Measurements from ENCODE around the gene GNB1L.
"Not testable (repeated sequence)": the region's sequence is repeated elsewhere in the genome, so short reads cannot be mapped to it uniquely, and the experiment has no call there.

GNB1L gene

DNA sequence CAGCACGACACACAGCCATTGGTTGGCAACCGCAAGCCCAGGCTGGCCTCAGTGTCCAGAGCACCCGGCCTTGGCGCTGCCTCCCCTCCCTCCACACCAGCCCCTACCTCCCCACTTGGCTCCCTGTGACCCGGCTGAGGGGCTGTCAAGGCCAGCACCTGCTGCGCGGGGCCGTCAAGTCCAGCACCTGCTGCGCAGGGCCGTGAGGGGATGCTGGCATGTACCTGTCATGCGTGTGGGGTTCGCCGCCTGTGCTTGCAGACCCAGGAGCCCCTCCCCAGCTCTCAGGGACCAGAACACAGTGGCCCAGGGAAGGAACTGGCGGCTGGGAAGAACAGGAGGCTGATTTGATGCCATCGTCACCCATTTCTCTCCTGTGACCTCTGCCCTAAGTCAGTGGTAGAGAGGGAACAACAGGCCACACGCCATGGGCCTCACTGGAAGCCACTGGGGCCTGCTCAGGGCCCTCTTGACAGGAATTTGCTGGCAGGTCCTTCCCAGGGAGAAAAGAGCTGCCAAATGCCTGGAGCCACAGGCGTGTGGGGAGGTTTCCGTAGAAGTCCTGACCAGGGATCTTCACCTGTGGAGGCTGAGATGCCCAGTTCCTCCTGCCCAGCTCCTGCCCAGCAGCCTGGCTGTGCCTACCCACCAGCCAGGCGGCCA, 56.5 kb downstream of the GNB1L start:
- DNase-seq (ENCODE audit: low spot score), result no peak

DNA sequence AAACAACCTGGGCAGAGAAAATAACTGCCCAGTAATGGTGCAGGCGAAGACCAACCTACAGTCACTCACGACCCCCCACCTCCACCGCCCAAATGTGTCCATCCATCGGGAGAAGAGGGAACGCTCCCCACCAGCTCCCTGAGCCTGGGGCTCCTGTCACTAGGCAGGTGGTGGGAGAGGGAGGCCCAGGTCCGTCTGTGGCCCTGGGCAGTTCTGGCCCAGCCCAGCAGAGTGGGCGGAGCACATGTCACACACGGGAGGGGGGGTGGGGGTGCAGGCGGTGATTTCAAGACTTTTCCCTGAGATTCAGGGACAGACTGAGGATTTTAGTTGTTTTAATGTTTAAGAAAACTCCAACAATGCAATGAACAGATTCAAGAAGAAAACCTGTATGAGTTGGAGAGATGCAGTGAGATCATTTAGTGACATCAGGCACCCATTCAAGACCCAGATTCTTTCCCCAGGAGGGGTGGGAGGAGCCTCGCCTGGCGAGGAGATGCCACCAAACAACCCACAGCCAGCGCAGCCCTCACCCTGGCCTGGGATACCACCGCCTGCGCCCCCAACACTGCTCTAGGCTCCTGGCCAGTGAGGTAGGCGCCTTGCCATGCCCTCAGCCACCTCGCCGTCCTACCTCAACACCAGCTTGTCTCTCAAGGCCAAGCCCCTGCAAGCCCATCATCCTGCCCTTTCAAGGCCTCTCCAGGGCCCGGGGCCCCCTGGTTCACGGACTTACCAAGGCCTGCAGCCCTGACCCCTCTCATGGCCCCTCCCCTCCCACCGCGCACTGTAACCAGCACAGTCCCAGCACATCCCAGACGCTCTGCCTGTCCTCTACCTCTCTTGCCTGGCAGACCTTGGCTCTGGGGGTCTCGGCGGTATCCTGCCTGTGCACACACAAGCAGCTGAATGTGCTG, 57.3 kb downstream of the GNB1L start:
- DNase-seq (ENCODE audit: low spot score), result no peak

DNA sequence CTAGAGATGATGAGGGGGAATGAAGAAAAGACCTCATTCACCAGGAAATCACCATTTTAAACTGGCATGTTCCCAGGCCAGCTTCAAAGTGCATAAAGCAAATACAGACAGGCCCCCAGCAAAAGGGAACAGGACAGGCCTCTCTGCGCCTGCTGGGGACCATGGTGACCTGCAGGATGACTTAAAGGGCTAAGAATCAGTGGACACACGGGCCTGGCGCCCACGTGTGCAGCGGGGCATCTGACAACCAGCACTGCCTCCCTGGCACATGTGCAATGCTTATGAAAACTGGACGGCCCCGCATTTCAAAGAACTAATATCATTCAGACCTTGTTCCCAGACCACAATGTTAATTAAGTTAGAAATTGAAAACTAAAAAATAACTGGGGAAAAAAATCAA, 58.5 kb downstream of the GNB1L start:
- DNase-seq (ENCODE audit: low spot score), result no peak

DNA sequence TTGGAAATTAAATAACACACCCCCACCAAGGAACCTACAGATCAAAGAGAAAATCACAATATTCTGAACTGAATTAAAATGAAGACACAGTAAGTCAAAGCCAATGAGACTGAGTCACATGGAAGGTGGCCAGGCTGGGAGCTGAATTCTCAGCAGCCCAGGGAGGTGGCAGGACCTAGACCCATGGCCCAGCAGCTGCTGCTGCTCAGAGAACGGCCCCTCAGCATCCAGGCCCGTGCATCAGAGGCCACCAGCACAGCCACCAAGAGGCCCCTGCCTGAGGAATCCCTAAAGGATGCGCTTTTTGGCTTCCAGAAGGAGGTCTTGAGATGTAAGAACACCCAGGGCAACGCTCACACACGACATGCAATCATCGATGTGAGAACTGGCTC, 59.1 kb downstream of the GNB1L start:
- DNase-seq (ENCODE audit: low spot score), result no peak

DNA sequence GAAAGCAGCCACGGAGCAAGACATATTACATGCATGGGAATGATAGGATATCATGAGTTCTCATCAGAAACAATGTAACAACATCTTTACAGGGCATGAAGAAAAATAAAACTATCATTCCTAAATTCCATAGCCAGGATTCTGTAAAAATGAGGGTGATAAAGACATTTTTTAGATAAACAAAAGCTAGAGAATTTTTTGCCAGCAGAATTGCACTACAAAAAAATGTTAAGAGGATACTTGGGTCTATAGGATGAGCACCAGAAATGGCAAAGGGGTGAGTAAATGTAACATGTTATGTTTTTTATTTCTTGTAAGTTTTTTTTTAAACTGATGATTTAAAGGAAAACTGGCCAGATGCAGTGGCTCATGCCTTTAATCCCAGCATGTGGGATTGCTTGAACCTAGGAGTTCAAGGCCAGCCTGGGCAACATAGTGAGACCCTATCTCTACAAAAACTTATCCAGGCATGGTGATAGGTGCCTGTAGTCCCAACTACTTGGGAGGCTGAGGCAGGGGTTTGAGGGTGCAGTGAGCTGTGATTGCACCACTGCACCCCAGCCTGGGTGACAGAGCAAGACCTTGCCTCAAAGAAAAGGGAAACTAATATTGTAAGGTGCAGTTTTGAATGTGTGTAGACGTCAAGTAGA, 60.9 kb downstream of the GNB1L start:
- no peak for DNase-seq (ENCODE audit: low spot score)

- DNase-seq (ENCODE audit: low spot score), result no peak
Observed at GRCh38 chr22:19793161-19793560, 61.5 kb downstream of the GNB1L start.

GRCh38 chr22:19792383-19792896, 62.2 kb downstream of the GNB1L start:
- DNase-seq (ENCODE audit: low spot score), result not testable (repeated sequence)

DNA sequence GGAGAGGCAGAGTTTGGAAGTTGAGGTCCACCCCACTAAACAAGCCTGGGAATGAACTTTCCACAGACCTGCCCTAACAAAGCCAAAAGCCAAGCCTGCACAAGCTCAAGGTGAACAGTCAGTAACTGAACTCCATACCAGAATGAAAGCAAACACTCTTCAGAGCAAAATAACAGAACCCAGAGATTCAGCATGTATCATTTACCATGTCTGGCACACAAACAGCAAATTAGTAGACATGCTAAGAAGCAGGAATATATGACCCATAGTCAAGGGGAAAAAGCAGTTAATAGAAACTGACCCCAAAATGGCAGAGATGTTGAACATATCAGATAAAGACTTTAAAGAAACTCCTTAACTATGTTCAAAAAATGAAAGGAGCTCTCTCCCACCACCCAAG, 62.8 kb downstream of the GNB1L start:
- DNase-seq (ENCODE audit: low spot score), result no peak

GRCh38 chr22:19791243-19791642, 63.4 kb downstream of the GNB1L start:
- no peak for DNase-seq (ENCODE audit: low spot score)

DNA sequence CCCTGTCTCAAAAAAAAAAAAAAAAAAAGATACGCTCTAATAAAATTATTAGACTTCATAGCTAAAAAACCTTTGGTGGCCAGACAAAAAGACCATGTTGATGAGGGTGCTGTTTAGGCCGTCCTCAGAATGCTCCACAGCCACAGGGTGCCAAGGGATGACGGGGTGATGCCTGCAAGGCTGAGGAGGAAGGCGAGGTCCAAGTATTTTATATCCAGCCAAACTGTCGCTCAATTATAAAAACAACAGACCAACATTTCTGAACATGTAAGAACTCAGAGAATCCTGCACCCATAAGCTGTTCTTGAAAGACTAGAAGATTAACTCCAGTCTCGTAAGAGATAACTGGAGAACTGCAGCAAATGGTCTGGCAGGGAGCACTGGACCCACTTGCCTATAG, 64.8 kb downstream of the GNB1L start:
- DNase-seq (ENCODE audit: low spot score), result no peak

DNA sequence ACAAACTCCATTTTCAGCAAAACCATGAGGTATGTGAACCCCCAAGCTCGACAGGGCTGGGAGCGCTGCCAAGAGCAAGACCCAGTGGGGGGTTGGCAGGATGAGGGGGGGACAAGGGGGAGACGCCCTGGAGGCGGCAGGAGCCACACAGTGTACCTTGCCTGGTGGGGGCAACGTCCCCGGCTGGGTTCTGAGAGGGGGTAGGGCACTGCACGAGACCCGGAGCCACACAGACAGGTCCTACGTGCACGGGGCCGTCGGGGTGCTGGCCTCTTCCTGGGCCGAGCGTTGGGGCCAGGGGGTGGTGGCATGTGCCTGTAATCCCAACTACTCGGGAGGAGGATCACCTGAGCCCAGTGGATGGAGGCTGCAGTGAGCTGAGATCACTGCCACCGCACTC, 65.3 kb downstream of the GNB1L start:
- no peak for DNase-seq (ENCODE audit: low spot score)

DNA sequence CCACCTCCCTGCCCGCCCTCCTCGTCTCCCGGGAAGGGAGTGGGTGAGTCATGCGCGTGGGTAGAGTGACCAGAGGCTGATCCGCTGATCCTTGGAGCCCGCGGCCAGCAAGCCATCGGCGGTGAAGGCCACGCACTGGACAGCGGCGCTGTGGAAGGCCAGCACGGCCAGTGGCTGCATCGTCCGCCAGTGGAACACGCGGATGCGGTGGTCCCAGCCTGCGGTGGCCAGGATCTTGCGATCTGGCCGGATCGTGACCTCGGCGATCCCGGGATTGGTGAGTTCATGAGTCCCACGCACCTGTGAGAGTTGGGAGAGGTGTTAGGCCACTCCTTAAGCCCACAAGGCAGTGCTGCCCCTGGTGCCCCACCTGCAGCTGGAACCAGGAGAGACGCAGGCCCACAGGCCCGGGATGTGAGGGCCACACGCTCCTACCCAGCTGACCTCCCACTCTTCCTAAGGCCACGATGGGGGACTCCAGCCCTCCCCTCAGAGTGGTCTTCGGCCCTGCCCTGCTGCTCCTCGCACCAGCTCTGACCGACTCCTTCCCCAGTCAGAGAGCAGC, 65.9 kb downstream of the GNB1L start:
- DNase-seq (ENCODE audit: low spot score), result no peak

DNA sequence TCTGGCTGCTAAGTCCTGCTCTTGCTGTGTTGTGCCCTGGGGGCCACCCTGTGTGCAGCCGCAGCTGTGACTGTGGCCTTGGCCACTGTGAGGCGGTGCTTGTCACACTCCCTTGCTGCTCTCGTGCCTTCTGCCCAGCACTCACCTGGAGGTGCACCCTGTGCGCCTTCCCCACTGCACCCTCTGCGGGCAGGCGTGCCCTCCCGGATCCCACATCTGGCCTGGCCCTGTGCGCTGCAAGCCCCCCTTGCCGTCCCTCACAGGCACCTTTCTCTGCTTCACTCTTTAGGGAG, 66.9 kb downstream of the GNB1L start:
- DNase-seq (ENCODE audit: low spot score), result no peak

DNA sequence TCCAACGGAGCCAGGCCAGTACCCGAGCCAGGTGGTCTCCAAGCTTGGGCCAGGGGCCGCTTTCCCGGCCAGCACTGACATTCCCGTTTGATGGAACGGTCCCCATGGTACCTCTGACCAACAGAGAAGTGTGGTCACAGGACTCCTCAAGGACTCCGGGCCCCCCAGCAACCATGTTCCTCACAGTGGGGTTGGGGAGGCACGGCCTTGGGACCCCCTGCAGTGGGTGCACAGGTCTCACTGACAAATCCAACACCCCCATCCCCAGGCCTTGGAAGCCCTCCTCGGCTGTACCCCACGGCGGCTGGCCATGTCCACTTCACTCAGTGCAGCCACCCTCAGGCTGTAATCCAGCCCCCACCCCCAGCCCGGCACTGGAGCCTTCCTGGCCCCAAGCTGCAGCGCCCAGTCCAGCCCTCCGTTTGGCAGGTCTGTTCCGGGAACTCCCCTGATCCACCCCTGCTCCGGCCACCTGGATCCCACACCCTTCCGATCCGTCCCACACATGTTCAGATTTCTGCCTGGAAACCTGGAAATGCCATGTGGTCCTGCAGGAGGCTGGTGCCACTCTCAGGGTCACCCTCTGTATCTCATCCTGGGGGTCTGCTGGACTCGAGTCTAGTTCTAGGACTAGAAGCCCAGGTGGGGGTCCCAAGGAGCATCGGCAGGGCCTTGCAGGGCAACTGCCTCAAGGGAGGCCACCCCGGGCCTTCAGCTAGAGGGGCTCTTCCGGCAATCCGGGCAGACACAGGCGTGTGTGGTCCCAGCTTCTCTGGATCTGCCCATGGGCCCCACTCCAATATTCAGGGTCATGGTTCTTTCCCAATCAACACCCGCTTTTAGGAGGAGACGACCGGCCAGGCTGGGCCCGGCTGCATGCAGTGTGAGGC, 67.5 kb downstream of the GNB1L start:
- no peak for DNase-seq (ENCODE audit: low spot score)

- no peak for DNase-seq (ENCODE audit: low spot score)
Observed at GRCh38 chr22:19786264-19786585, 68.4 kb downstream of the GNB1L start.

DNA sequence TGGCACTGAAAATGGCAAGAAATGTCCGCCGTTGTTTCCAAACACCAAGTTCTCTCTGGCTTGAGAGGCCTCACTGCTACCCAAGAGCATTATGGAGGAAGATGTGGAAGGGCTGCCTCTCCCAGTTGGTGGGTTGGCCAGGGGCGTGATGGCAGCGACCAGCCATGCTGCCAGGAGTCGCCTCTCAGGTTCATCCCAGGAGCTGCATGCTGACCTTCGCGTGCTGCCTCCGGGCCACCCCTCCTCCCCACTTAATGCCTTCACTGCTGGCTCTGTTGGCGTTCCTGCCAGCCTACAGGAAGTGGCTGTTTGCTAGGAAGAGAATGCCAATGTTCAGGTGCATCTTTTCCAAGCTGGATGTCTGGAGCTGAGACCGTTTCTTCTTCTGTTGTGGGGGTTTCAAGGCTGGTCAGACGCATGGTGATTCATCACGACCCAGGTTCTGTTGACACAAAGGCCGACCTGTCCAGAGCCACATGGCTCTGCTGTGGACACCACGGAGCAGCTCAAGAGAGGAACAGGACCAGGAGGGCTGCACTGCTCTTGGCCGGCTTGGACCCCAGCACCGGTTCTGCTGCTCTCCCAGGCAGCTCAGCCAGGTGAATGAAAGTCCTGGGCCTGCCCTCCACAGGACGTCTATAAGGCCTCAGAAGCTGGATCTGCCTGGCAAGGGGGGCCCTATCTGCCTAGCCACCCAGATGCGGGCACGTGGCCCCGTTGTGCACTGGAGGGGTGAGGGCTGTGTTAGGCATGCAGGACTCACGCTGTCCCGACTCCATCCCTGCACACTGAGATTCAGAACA, 69.0 kb downstream of the GNB1L start:
- DNase-seq (ENCODE audit: low spot score), result no peak

GRCh38 chr22:19784384-19785175, 70.1 kb downstream of the GNB1L start:
- DNase-seq (ENCODE audit: low spot score), result no peak

DNA sequence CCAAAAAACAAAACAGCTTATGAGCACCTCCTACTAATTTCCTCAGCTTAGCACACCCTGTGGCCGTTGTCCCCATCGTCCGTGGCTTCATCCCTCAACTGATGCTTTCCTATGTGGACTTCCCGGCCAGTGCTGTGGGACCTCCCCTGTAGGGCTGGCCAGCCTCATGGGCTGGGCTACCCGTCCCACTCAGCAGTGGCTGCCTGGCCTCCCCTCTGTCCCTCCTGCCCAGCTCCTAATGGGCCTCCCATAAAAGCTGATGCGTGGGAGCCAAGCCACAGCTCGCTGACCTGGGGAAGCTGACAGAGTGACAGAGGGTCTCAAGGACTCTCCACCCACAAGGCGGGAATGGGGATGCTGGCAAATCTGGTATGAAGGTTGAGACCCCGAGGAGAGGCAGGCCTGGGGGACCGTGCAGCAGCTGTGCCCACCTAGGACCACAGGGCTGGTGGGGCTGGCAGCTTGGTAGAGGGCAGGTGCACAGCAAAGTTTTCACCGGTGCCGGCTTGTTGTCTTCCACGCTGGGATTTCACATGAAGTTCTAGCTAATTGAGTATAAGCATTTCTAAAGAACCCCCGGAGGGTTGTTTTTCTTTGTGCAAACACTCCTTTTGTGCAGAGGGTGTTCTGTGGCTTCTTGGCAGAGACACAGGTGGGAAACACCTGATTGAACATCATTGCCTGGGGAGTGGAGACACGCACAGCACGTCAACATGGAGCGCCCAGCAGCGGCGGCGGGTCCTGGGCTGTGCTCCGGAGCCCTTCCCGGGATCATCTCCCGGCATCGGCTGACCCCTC, 70.9 kb downstream of the GNB1L start:
- DNase-seq (ENCODE audit: low spot score), result no peak

DNA sequence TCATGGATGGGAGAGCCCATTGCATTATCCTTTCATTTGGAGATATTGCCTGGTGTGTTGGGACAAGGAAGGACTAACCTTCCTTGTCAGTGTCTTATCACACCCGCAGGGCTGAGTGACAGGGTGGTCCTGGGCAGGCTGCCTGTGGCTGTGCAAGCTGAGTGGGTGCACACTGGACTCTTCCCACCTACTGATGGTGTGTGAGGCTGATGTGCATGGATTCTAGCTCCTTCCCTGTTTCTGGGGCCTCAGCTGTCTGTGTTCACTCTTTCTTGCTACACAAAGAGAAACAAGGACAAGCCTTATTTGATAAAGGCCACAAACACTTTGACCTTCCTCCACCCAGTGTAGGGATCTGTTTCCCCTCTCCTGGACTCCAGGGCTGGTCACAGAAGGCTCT, 72.1 kb downstream of the GNB1L start:
- no peak for DNase-seq (ENCODE audit: low spot score)

Data from SK-N-DZ (cell line).